Activated CD4-positive, alpha-beta memory T cell treated with anti-CD3 and anti-CD28 coated beads, Interleukin-2, amount 10 ng/mL, durations not matched to agents 7 days and 5 days (primary cell): ENCODE measurements around the gene ATP6V0D1. TPM values are rescaled to one million over a fixed set of nuclear protein-coding genes. Genes with fewer than 3 reads are reported as not detected.

Experiments
- CTCF ChIA-PET: fragments of 350-600 bp; sonication (Branson Sonifier 250); formaldehyde crosslinking; loops from one replicate; lab custom pipeline; 2021; ENCODE audit warnings: antibody characterized with exemption, inconsistent platforms; lab: Charles Lee
- POLR2A ChIA-PET: fragments of 350-600 bp; sonication (Branson Sonifier 250); formaldehyde crosslinking; loops from one replicate; lab custom pipeline; 2021; ENCODE audit warnings: antibody characterized with exemption; lab: Charles Lee
- DNase-seq: peaks from one replicate; pipeline ENCODE4 v3.0.0-alpha.2; 2020
- H3K27ac Mint-ChIP-seq: one replicate; pipeline ENCODE4 v1.8.0; 2021; ENCODE audit warnings: mild to moderate bottlenecking, mixed read lengths
- H3K27me3 Mint-ChIP-seq: one replicate; pipeline ENCODE4 v1.8.0; 2021; ENCODE audit warnings: mixed read lengths
- H3K36me3 Mint-ChIP-seq: one replicate; pipeline ENCODE4 v1.8.0; 2021; ENCODE audit warnings: low read depth, mixed read lengths
- H3K4me1 Mint-ChIP-seq: one replicate; pipeline ENCODE4 v1.8.0; 2021; ENCODE audit warnings: mixed read lengths
- H3K4me3 Mint-ChIP-seq: one replicate; pipeline ENCODE4 v1.8.0; 2021; ENCODE audit warnings: mild to moderate bottlenecking, mixed read lengths
- H3K9me3 Mint-ChIP-seq: one replicate; pipeline ENCODE4 v1.8.0; 2021; ENCODE audit warnings: mixed read lengths
- total RNA-seq, 2 experiments: library from RNA; stranded (reverse); gene quantifications; one replicate each; pipeline ENCODE4 v1.2.3, GENCODE V29; 2021

The ATP6V0D1 gene
- 10 to 100 TPM; 52.8 to 59.5 TPM for total RNA-seq

DNA sequence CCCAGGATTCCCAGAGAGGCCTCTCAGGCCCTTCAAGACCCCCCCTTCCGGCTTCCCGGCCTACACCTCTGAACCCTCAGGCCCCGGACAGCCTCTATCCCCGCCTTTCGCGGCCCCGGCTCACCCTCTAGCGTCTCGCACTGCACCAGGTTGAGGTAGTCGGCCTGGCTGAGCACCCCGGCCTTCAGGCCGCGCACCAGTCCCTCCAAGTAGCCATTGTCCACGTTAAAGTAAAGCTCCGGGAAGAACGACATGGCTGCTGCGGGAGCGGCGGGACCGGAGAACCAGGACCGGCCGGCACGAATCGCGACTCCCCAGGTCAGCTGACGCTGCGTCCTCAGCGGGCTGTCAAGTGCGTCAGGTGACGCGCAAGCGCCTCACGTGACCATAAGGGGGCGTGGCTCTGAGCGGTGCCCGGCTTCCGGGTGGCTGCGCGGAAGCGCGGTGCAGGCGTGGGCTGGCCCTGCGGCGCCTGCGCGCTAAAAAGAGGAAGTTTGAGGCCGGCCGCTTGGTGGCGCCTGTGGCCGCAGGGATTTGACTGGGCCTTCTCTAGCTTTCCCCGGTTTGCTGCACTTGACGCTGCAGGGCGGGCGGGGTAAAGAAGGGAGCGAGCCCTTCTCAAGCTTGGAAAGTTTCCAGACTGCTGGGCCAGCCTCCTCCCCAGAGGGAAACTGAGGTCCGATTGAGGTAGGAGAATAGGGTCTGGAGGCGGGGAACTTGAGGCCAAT is at the start of gene ATP6V0D1:
TSS of gene ATP6V0D1 (minus strand) at position 325 of the 728 bp plus-strand sequence. CDS start at position 254, 71 bp downstream.
- Mint-ChIP-seq H3K36me3 (peaks cover 20% of the 10 kb centered on the region), H3K27me3 (no peaks in the 10 kb centered on the region), H3K4me1 (peaks cover 46% of the 10 kb centered on the region), H3K27ac (peak within 1 kb of the TSS; percentile 96), H3K4me3 (peak within 1 kb of the TSS; percentile 98), H3K9me3 (no peaks in the 10 kb centered on the region)
- POLR2A ChIA-PET = interaction anchor here (0.7 to 3.0 kb wide), 35 partner anchors 8 to 456 kb away, joined by 3 to 32 read pairs (median 5); partner anchors contain the start of genes ACD, CARMIL2, CTCF and FHOD1
- CTCF ChIA-PET = interaction anchor here (0.7 to 7.3 kb wide), 44 partner anchors 9 to 534 kb away, joined by 3 to 74 read pairs (median 4); partner anchors contain the start of genes ACD, C16orf86, CARMIL2 and CTCF
- DNase-seq = peak; percentile 99

DNA sequence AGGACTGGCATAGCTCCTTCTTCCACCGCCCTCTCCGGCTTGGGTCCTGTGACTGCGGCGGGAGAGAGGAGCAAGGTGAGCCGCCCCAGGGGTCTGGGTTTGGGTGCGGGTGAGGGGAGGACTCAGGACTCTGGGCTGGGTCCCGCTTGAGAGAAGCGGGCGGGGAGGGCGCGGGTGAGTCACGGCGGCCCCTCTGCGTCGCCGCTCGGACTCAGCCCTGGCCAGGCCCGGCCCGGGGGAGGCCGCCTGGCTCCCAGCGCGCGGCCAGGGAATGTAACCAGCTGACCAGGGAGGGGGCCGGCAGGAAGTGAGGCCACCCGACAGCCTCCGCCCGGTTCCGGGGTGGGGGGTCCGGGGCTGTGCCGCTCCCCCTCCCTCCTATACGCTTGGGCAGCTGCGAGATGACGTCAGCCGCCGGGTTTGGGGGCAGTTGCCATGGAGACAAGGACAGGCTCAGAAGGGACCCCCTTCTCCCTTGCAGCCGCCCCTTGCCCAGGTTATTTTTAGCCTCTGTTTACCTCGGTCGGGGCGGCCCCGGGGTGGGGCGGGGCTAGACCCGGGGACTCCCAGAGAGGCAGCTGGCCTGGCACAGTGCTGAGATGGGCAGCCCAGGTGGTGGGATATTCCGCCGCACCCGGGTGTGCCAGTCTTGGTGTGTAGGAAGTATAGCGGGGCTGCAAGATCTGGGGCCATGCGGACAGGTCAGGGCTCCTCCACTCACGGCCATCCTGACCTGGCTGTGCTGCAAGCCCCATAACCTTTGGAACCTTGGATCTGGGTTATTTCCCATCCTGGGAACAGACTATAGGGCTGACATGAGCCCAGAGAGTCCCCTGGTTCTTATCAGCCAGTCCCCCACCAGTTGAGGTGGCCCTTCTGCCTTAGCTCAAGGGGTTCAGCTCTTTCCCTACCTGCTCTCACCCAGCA is 49.3 kb upstream of the ATP6V0D1 start:
- Mint-ChIP-seq H3K27ac (no peak overlapping the region), H3K36me3 (no peaks in the 10 kb centered on the region), H3K27me3 (peaks cover 50% of the 10 kb centered on the region), H3K4me1 (peaks cover 16% of the 10 kb centered on the region), H3K4me3 (peak overlapping the region; percentile 56), H3K9me3 (no peaks in the 10 kb centered on the region)
- DNase-seq = no peak
- ChIA-PET CTCF (interaction anchor here (0.9 to 3.7 kb wide), 6 partner anchors 9 to 115 kb away, joined by 4 to 16 read pairs (median 8); partner anchors contain the start of gene CARMIL2), POLR2A (interaction anchor here (0.6 to 2.1 kb wide), 10 partner anchors 8 to 130 kb away, joined by 3 to 11 read pairs (median 4); partner anchors contain the start of genes ACD, ATP6V0D1, CTCF and PARD6A)

DNA sequence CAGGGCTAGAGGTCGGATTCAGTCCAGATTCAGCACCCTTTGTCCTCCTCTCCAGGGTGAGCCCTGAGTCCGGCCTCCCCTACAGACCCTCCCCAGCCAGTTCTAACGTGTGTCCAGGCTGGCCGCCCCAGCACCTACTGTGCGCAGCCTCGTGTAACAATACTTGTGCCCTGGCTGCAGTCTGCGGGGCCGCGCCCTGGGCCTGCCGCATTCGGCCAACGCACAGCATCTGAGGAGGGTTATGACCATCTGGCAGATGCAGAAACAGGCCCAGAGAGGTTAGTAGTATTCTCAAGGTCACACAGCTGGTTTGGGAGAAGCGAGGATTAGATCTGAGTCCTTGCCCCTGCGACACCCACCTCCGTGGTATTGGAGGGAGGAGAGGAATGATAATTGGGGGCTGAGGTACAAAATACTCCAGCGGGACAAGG is 48.6 kb upstream of the ATP6V0D1 start:
- Mint-ChIP-seq H3K27me3 (peaks cover 48% of the 10 kb centered on the region), H3K4me3 (peak overlapping the region; percentile 56), H3K4me1 (peaks cover 16% of the 10 kb centered on the region), H3K9me3 (no peaks in the 10 kb centered on the region), H3K27ac (no peak overlapping the region), H3K36me3 (no peaks in the 10 kb centered on the region)
- CTCF ChIA-PET = interaction anchor here (1.5 to 3.7 kb wide), 4 partner anchors 8 to 116 kb away, joined by 6 to 16 read pairs (median 13); partner anchors contain the start of gene CARMIL2
- POLR2A ChIA-PET = interaction anchor here (0.9 to 2.1 kb wide), 6 partner anchors 9 to 131 kb away, joined by 3 to 11 read pairs (median 6); partner anchors contain the start of genes ACD, ATP6V0D1, CTCF and PARD6A
- DNase-seq = no peak

DNA sequence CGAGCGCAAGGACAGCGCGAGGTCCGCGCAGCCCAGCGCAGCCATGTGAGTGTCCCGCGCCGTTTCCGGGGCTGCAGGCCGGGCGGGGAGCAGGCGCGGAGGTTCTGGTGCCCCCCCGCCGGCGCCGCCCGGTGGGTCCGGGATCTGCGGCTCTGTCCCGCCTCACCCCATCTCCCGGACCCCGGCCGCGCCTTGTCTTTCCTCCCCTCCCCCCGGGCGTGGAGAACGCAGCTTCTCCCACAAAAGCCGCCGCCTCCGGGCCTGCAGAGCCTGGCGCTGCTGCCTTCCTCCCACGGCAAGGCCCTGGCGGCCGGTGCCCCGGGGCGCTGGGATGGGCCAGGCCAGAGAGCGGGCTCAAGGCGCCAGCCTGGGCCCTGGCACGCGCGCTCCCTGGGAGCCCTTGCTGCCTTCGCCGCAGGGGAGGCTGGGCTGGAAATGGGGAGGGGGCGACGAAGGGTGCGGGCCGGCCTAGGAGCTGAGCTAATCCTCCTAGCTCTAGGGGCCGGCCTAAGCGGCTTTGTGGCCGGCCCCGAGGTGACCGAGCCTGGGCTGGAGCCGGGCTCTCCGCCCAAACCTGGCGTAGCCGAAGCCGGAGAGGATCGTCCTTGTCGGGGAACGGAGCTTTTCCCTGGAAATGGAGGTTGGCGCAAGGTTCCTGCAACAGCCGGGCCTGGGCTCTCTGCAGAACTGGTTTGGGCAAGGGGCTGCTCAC is 48.1 kb upstream of the ATP6V0D1 start:
- ChIA-PET CTCF (interaction anchor here (0.6 to 3.7 kb wide), 6 partner anchors 8 to 495 kb away, joined by 4 to 16 read pairs (median 8); partner anchors contain the start of gene CARMIL2), POLR2A (interaction anchor here (1.2 to 2.1 kb wide), 5 partner anchors 9 to 131 kb away, joined by 4 to 11 read pairs (median 6); partner anchors contain the start of genes ACD, ATP6V0D1, CTCF and PARD6A)
- DNase-seq = peak; percentile 38
- Mint-ChIP-seq H3K27me3 (peaks cover 46% of the 10 kb centered on the region), H3K9me3 (no peaks in the 10 kb centered on the region), H3K36me3 (no peaks in the 10 kb centered on the region), H3K4me1 (peaks cover 16% of the 10 kb centered on the region), H3K27ac (no peak overlapping the region), H3K4me3 (peak overlapping the region; percentile 56)

DNA sequence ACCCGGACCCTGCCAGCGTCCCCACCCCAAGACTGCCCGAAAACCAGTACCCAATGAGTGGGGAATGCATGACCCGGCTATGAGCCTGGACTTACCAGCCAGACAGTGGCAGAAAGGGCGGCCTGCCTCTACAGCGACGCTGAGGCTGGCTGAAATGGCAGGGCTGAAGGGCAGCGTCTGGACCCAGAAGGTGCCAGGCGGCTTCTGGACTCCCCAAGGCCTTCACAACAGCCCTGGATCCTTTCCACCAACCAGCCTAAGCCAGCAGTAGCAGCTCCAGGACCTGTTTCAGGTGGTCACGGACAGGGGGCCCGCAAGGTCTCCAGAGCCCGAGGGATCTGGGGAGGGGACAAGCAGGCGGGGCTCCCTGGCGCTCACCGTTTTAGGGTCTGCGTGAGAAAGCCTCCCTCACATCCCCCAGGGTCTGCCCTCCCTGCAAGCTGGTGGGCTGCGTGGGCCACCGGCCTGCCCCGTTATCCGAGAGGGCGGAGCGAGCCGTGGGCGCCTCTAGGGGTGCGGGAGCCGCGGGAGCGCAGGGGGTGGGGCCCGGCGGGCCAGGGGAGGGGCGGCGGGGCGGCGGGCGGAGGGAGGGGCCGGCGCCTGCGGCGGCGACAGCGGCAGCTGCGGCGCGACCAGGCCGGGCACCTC is 47.4 kb upstream of the ATP6V0D1 start, which contains the start of gene RIPOR1:
TSS of gene RIPOR1 (plus strand) at position 608 of the 648 bp plus-strand sequence. CDS start 9,618 bp downstream, outside the sequence.
- Mint-ChIP-seq H3K36me3 (no peaks in the 10 kb centered on the region), H3K9me3 (no peaks in the 10 kb centered on the region), H3K4me1 (peaks cover 18% of the 10 kb centered on the region), H3K27ac (no peak within 1 kb of the TSS), H3K27me3 (peaks cover 44% of the 10 kb centered on the region), H3K4me3 (peak within 1 kb of the TSS; percentile 56)
- POLR2A ChIA-PET = interaction anchor here (1.5 to 2.1 kb wide), 4 partner anchors 10 to 132 kb away, joined by 5 to 11 read pairs (median 8); partner anchors contain the start of genes ACD, ATP6V0D1, CTCF and PARD6A
- DNase-seq = peak; percentile 41
- CTCF ChIA-PET = interaction anchor here (0.6 to 3.7 kb wide), 6 partner anchors 7 to 496 kb away, joined by 4 to 16 read pairs (median 8); partner anchors contain the start of gene CARMIL2

GRCh38 chr16:67526149-67526791 is 45.3 kb upstream of the ATP6V0D1 start:
- no peaks in the 10 kb centered on the region for H3K9me3 Mint-ChIP-seq
- H3K4me3 Mint-ChIP-seq = no peak overlapping the region
- H3K27ac Mint-ChIP-seq = no peak overlapping the region
- ChIA-PET CTCF (interaction anchor here (0.9 to 1.5 kb wide), 5 partner anchors 12 to 290 kb away, joined by 3 to 7 read pairs (median 4); partner anchors contain the start of gene CARMIL2), POLR2A (interaction anchor here (1.0 to 1.4 kb wide), 3 partner anchors 10 to 119 kb away, joined by 3 to 4 read pairs (median 4); partner anchors contain the start of gene CARMIL2)
- no peak for DNase-seq
- peaks cover 32% of the 10 kb centered on the region for H3K27me3 Mint-ChIP-seq
- peaks cover 25% of the 10 kb centered on the region for H3K4me1 Mint-ChIP-seq
- no peaks in the 10 kb centered on the region for H3K36me3 Mint-ChIP-seq

DNA sequence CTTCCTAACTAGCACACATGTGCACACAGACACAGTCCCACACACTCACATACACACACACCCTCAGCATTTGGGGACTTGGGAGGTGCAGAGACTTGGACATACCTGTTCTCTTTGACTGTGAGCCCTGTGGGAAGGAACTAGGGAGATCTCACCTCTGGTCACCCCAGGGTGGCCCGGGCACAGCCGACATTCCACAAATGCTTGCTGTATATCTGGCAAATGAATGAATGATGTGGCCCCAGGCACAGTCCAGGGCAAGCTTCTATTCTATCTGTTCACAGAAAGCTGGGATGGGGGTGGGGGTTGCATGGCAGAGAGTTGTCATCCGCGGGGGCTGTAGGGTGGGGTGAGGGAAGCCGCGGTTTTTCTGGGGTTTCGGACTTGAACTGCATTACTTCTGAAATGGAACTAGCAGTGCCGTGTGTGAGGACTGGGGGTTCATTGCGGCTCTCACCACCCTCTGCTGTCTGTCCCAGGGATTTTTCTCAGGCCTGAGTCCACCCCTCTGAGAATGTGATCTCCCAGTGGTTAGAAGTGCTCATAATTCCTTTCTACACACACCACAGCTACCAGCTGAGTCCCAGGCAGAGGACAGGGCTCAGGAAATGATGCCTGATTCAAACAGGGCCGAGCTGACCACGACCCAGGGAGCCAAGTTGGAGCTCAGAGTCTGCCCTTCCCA is 44.4 kb upstream of the ATP6V0D1 start:
- POLR2A ChIA-PET = interaction anchor here (1.0 to 1.4 kb wide), 3 partner anchors 9 to 119 kb away, joined by 3 to 4 read pairs (median 4); partner anchors contain the start of gene CARMIL2
- H3K27ac Mint-ChIP-seq = no peak overlapping the region

GRCh38 chr16:67521095-67521804 is 40.3 kb upstream of the ATP6V0D1 start:
- POLR2A ChIA-PET = interaction anchor here (0.7 to 1.8 kb wide), 24 partner anchors 9 to 502 kb away, joined by 3 to 19 read pairs (median 4); partner anchors contain the start of genes ACD, ATP6V0D1, C16orf86 and CARMIL2
- peaks cover 14% of the 10 kb centered on the region for H3K27me3 Mint-ChIP-seq
- CTCF ChIA-PET = interaction anchor here (0.7 to 5.7 kb wide), 63 partner anchors 9 to 843 kb away, joined by 3 to 179 read pairs (median 5); partner anchors contain the start of genes ACD, AGRP, ATP6V0D1 and C16orf86
- peak; percentile 98 for DNase-seq
- peak overlapping the region; percentile 81 for H3K4me3 Mint-ChIP-seq
- H3K27ac Mint-ChIP-seq = peak overlapping the region; percentile 97
- no peaks in the 10 kb centered on the region for H3K36me3 Mint-ChIP-seq
- H3K4me1 Mint-ChIP-seq = peaks cover 34% of the 10 kb centered on the region
- H3K9me3 Mint-ChIP-seq = no peaks in the 10 kb centered on the region

More for the DNA sequence above, 44.4 kb upstream of the ATP6V0D1 start:
- CTCF ChIA-PET = interaction anchor here (0.9 to 1.5 kb wide), 4 partner anchors 11 to 291 kb away, joined by 3 to 6 read pairs (median 4); partner anchors contain the start of gene CARMIL2
- H3K9me3 Mint-ChIP-seq = no peaks in the 10 kb centered on the region
- no peak overlapping the region for H3K4me3 Mint-ChIP-seq
- no peak for DNase-seq
- peaks cover 27% of the 10 kb centered on the region for H3K4me1 Mint-ChIP-seq
- H3K27me3 Mint-ChIP-seq = peaks cover 23% of the 10 kb centered on the region
- H3K36me3 Mint-ChIP-seq = no peaks in the 10 kb centered on the region

GRCh38 chr16:67519242-67519641 is 38.3 kb upstream of the ATP6V0D1 start:
- Mint-ChIP-seq H3K4me3 (no peak overlapping the region), H3K9me3 (no peaks in the 10 kb centered on the region), H3K27me3 (peaks cover 10% of the 10 kb centered on the region), H3K4me1 (peaks cover 41% of the 10 kb centered on the region), H3K27ac (no peak overlapping the region), H3K36me3 (no peaks in the 10 kb centered on the region)
- DNase-seq = no peak
- POLR2A ChIA-PET = no interaction called here
- CTCF ChIA-PET = interaction anchor here (0.6 to 5.7 kb wide), 7 partner anchors 8 to 146 kb away, joined by 4 to 179 read pairs (median 72); partner anchors contain the start of genes ACD, AGRP, ATP6V0D1 and C16orf86
